NB4 (cell line): Measurements from ENCODE around the gene KCNQ1.

Experiments used
- MAX ChIP-seq: IDR thresholded peaks from 2 replicates; pipeline ENCODE4 v1.6.1; 2011; ENCODE audit warnings: low read depth, low read length
- MYC ChIP-seq: IDR thresholded peaks from 2 replicates; pipeline ENCODE4 v1.6.1; 2011; ENCODE audit warnings: low read depth, low read length
- POLR2A ChIP-seq: IDR thresholded peaks from 2 replicates; pipeline ENCODE4 v1.6.1; 2011; ENCODE audit warnings: mild to moderate bottlenecking; ENCODE audit not compliant: insufficient read length; ENCODE audit errors: extremely low read depth
- TF ChIP-seq, protein P1 (sequence below): IDR thresholded peaks from one replicate; pipeline ENCODE4 v1.5.1; 2012; ENCODE audit warnings: low read depth, low read length

GRCh38 chr11:2558861-2559526 is 114.2 kb downstream of the KCNQ1 start:
- TF ChIP-seq, protein P1, sequence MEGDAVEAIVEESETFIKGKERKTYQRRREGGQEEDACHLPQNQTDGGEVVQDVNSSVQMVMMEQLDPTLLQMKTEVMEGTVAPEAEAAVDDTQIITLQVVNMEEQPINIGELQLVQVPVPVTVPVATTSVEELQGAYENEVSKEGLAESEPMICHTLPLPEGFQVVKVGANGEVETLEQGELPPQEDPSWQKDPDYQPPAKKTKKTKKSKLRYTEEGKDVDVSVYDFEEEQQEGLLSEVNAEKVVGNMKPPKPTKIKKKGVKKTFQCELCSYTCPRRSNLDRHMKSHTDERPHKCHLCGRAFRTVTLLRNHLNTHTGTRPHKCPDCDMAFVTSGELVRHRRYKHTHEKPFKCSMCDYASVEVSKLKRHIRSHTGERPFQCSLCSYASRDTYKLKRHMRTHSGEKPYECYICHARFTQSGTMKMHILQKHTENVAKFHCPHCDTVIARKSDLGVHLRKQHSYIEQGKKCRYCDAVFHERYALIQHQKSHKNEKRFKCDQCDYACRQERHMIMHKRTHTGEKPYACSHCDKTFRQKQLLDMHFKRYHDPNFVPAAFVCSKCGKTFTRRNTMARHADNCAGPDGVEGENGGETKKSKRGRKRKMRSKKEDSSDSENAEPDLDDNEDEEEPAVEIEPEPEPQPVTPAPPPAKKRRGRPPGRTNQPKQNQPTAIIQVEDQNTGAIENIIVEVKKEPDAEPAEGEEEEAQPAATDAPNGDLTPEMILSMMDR: no peak
- TF ChIP-seq POLR2A (no peak), MAX (no peak), MYC (no peak)
